GM18867 (cell line): ENCODE measurements around the gene KAZALD1.

Experiments used
- ATAC-seq: cut with Tn5 transposase; IDR thresholded peaks from one replicate; pipeline ENCODE4 v1.9.1; 2021; ENCODE audit warnings: mild to moderate bottlenecking, moderate library complexity; ENCODE audit not compliant: unreplicated experiment

KAZALD1 gene

DNA sequence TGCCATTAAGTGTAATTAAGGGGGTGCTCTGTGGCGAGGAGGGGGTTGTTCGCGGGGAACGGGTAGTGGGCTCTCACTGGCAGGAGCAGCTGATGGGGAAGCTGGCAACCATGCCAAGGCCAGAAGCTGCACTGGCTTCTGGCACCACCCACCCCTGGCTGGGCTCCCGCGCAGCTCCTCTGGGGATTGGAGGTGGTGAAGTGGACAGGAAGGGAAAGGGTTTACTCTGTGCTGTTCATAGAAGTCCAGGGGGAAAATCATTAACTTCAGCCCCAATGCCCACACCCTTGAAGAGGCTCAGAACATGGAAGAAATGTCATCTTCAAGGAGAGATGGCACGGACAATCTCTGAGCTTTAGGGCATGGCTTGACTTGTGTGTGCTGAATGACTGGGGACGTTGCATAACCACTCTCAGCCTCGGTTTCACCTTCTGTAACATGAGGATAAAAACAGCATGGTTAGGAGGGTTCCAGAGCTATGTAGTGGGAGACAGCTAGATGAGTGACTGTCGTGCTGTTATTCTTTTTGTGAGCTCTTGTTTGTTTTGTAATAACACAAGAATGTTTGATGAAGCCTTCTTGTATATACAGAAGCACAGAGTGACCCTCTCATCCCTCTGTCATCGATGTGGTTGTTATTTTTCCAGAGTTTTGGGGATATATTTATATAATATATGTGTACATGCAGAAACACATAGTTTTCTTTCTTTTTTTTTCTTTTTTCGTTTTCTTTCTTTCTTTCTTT, 29.9 kb downstream of the KAZALD1 start:
- no peak for ATAC-seq

DNA sequence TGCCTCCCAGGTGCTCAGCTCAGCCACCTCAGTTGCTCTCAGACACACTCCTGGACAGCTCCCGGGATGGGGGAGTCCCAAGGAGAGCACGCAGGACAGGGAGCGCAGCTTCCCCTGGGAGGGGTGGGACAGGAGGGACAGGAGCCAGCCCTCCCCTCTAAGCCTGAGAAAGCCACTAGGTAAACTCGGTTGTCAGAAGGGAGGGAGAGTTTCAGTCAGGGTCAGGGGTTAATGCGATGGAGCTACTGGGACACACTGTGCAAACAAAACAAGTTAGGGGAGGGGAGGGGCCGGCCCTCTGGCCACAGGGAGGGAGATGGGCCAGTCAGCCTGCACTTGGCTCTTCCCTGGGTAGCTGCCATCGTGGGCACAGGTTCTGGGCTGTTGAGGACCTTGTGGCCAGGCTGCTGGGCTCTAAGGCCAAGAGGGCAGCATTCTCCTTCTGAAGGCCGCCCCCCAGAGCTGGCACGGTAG, 31.1 kb downstream of the KAZALD1 start:
- ATAC-seq, result no peak

GRCh38 chr10:101094121-101094879, 32.5 kb downstream of the KAZALD1 start:
- ATAC-seq, result no peak

GRCh38 chr10:101095004-101095403, 33.2 kb downstream of the KAZALD1 start:
- ATAC-seq, result no peak

DNA sequence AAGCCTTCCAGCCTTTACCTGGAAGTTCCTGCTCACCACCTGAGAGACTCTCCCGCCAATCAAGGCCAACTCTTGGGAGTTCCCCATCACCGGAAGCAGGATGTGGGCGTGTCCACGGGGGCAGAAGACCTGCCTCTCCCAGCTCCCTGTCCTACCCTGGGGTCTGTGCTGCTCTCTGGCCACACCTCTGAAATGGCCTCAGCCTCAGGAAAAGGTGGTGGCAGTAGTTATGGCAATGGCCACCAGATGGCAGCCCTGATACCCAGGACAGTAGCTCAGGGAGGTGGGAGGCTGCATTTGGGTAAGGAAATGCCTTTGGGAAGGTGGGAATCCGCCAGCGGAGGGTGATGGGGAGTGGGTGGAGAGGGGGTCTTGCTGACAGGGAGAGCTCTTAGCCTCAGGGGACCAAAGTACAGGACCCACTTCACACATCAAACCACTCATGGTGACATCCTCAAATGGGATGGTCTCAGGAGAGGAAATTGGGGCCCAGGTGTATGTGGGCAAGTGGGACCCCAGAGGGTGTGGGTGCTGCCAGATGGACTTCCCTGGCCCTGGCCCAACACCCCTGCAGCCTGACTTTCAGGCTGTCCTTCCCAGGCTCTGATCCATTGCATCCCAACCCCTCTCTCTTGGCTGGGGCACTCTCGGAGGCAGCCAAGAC, 33.9 kb downstream of the KAZALD1 start:
- ATAC-seq, result peak; percentile 51

- no peak for ATAC-seq
Observed at GRCh38 chr10:101096378-101096777, 34.6 kb downstream of the KAZALD1 start.

DNA sequence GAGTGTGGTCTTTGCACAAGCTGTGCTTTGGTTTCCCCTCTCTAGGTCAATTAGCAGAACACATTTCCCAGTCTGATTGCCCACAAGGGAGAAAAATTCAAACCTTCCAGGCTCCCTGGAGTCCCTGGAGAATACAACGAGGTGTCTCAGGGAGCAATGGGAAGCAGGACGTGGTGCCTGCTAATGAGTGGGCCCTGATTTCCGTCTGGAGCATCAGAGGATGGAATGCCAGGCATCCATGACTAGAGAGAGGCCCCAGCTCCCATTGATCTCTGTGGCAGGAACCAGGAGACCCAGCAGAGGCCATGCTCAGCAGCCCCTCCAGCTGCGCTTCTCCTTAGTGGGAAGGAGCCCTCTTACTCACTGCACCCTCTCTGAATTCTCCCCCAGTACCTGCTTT, 36.1 kb downstream of the KAZALD1 start:
- ATAC-seq, result no peak

- no peak for ATAC-seq
Observed at GRCh38 chr10:101099901-101100300, 38.1 kb downstream of the KAZALD1 start.

GRCh38 chr10:101101372-101101881, 39.6 kb downstream of the KAZALD1 start:
- no peak for ATAC-seq

- no peak for ATAC-seq
Observed at GRCh38 chr10:101103430-101103829, 41.6 kb downstream of the KAZALD1 start.

- no peak for ATAC-seq
Observed at GRCh38 chr10:101106351-101106750, 44.6 kb downstream of the KAZALD1 start.

DNA sequence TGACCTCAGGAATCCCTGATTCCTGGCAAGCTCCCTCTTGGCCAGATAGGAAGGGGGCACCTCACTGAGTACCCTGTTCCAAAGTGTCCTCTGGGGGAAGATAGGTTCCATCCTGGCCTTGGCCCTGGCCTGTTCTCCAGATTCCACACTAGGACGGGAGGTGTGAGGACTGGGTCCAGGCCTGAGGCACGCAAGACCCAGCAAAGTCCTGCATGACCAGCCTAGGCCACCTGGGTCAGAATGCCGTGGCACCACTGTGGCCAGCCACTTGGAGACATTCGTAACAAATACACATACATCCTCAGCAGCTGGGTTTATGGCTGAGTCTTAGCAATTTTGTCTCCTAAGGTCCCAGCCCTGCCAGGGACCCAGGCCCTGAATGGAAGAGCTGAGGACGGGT, 46.0 kb downstream of the KAZALD1 start:
- ATAC-seq, result no peak

DNA sequence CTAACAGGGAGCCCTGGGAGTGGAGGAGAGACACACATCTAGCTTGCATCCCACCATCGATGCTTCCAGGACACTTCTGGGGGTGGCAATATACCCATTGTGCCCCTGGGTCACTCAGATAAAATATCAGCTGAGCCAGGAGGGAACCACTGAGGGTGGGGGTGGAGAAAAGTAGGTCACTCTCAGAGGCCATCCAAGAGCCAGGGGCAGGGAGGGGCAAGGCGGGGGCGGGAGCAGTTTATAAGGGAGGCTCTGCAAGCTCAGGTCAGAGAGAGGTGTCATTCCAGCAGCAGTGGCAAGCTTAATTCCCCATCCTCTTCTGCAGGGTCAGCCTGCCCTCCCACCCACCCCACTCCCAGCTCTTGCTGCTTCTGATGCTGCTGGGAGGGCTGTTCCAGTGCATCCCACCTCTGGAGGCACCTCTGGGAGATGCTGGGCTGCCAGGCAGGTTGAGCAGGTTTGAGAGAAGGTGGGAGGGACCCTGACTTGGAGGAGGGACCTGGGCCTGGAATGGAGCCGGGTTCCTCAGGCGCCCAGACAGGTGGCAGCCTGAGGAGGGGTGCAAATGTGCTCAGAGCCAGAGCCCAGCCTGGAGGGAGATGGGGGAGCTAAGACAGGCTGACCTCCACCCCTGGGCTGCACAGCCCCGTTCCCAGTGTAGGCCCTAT, 49.2 kb downstream of the KAZALD1 start:
- no peak for ATAC-seq

DNA sequence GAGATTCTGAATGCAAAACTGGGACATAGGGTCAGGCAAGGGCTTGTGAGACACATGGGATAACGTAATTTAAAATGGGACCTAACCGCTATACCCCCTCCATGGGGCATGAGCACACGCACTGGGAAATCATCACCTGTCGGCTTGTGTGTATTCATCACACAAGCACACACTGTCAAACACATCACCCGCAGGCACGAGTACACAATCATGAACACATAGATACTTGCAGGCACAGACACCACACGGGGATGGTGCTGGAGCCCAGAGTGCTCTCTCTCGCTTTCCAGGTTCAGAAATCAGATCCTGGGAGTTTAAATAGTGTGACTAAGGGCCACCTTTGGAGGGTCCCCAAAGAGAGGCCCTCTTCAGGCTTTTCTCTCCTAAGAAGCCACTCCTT, 49.8 kb downstream of the KAZALD1 start:
- ATAC-seq, result no peak

- no peak for ATAC-seq
Observed at GRCh38 chr10:101112799-101113594, 51.2 kb downstream of the KAZALD1 start.

- ATAC-seq, result no peak
Observed at GRCh38 chr10:101113890-101114403, 52.2 kb downstream of the KAZALD1 start.

DNA sequence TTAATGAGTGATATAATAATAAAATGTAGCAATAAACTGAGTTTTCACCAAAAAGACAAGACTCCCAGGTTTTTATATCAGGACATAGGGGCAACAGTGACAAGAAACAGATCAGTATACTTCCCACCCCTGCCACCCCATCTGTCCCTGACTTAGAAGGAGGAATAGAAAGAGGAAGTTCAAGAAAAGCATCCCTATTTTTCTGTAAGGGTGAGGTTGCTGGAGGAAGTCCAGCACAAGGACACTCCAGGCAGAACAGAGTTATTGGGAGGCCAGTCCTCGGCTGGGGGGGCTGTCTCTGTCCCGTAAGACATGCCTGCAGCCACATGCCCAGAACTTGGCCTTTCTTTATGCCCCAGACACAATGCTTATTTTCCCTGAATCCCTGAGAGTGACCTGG, 52.9 kb downstream of the KAZALD1 start:
- ATAC-seq, result no peak
